ENCODE measurements around the gene NSD2.
"Not testable (repeated sequence)": the region's sequence is repeated elsewhere in the genome, so short reads cannot be mapped to it uniquely, and the experiment has no call there.

NSD2 gene

DNA sequence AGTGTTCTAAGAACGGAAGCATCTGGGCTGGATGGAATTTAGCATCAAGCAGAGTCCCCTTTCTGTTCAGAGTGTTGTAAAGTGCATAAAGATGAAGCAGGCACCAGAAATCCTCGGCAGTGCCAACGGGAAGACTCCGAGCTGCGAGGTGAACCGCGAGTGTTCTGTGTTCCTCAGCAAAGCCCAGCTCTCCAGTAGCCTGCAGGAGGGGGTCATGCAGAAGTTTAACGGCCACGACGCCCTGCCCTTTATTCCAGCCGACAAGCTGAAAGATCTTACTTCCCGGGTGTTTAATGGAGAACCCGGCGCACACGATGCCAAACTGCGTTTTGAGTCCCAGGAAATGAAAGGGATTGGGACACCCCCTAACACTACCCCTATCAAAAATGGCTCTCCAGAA, 29.4 kb downstream of the NSD2 start:
- DNase-seq: no peak

DNA sequence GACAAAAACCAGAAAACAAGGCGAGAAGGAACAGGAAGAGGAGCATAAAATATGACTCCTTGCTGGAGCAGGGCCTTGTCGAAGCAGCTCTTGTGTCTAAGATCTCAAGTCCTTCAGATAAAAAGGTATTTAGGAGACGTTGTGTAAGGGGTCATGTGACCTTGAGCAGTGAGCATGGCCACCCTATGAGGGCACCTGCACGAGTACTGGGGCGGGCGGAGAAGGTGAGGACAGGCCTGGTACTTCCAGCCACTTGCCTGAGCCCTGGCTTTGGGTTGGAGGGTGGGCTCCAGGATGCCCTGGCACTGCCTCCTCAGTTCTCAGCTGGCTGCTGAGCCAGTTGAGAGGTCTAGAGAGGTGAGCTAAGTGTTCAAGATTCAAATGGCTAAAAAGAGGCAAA, 29.9 kb downstream of the NSD2 start:
- no peak for DNase-seq

DNA sequence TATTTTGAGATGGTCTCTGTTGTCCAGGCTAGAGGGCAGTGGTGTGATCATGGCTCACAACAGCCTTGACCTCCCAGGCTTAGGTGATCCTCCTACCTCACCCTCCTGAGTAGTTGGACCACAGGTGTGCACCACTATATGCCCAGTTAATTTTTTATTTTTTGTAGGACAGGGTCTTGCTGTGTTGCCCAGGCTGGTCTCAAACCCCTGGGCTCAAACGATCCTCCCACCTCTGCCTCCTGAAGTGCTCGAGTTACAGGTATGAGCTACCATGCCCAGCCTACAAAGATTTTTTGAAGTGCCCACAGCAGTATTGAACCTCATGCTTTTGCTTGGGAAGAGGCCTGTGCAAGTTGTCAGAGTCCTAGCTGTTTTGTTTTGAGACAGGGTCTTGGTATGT, 31.1 kb downstream of the NSD2 start:
- no peak for DNase-seq

DNA sequence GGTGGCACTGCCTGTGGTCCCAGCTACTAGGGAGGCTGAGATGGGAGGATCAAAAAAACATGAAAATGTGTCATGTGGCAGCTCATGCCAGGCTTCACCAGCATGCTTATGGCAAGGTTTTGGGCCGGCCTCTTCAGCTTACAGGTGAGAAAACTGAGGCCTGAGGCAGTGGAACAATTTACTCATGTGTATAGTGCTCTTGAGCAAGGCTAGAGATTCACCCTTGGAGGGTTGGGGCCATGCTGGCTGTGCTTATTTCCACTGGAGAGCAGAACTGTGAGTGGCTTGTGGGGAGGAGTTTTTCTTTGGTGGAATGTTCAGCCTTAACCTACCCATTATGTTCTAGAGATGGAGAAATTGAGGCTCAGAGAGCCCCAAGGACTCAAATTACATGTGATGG, 31.8 kb downstream of the NSD2 start:
- no peak for DNase-seq

- no peak for DNase-seq
Observed at GRCh38 chr4:1904042-1904441, 32.8 kb downstream of the NSD2 start.

- no peak for DNase-seq
Observed at GRCh38 chr4:1907848-1908525, 36.8 kb downstream of the NSD2 start.

DNA sequence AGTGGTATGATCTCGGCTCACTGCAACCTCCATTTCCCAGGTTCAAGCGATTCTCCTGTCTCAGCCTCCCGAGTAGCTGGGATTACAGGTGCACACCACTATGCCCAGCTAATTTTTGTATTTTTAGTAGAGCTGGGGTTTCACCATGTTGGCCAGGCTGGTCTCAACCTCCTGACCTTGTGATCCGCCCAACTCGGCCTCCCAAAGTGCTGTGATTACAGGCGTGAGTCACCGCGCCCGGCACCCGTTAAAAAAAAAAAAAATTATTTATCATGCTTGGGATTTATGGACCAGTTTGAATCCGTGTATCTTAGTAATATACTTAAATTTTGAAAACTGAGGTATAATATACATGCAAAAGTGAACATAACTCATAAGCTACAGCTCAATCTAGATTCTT, 38.5 kb downstream of the NSD2 start:
- not testable (repeated sequence) for DNase-seq

DNA sequence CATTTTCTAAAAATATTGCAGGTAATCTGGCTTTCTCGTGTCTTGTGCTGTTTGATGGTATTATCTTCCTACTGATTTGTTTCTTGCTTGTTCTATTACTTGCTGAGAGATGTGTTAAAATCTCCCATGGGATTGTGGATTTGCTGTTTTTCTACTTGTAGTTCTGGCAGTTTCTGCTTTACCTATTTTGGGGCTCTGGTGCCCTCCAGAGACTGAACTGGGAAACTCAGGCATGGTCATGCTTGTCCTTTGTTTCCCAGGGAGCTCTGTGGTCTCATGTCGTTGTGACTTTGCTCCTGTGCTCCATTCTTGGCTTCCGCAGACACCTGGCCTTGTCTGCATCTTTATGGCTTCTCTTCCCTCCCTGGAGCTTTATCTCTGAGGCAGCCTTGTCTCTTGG, 39.5 kb downstream of the NSD2 start:
- no peak for DNase-seq

DNA sequence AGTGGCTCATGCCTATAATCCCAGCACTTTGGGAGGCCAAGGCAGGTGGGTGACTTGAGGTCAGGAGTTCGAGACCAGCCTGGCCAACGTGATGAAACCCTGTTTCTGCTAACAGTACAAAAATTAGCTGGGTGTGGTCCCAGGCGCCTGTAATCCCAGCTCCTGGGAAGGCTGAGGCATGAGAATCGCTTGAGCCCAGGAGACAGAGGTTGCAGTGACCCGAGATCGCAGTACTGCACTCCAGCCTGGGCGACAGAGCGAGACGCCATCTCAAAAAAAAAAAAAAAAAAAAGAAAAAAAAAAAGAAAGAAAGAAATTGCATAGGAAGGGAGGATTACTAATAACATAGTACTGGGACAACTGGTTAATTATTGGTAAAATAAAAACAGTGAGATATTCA, 40.1 kb downstream of the NSD2 start:
- not testable (repeated sequence) for DNase-seq

GRCh38 chr4:1922821-1923220, 51.6 kb downstream of the NSD2 start:
- no peak for DNase-seq

DNA sequence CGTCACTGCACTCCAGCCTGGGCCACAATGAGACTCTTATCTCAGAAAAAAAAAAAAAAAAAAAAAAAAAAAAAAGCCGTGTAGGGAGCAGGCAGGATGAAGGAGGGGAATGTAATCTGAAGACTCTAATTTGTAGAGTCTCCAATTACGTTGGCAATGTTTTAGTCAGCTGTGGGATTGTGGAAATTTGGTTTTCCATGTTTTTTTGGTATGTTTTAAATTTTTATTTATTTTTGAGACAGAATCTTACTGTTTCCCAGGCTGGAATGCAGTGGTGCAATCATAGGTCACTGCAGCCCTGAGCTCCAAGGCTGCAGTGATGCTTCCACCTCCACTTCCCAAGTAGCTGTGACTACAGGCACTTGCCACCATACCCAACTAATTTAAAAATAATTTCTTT, 56.5 kb downstream of the NSD2 start:
- DNase-seq: no peak

GRCh38 chr4:1928356-1929239, 57.4 kb downstream of the NSD2 start:
- DNase-seq: no peak

DNA sequence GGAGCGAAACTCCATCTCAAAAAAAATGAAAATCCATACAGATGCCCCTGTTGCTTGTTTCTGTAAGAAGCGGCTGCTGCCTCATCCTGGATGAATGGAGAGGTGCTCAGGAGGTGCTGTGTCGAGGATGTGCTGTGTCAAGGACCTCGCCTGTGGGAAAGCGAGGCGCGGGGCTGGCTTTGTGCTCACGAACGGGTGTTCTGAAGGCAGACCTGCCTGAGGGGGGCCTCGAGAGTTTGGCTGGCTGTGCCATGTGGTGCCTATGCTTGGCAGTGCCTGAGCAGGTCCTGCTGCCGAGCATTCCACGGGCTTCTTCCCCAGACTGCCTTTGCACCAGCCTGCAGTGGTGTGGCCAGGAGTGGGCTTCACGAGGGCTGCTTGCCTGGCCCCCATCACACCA, 61.5 kb downstream of the NSD2 start:
- no peak for DNase-seq

GRCh38 chr4:1933700-1934099, 62.5 kb downstream of the NSD2 start:
- no peak for DNase-seq

DNA sequence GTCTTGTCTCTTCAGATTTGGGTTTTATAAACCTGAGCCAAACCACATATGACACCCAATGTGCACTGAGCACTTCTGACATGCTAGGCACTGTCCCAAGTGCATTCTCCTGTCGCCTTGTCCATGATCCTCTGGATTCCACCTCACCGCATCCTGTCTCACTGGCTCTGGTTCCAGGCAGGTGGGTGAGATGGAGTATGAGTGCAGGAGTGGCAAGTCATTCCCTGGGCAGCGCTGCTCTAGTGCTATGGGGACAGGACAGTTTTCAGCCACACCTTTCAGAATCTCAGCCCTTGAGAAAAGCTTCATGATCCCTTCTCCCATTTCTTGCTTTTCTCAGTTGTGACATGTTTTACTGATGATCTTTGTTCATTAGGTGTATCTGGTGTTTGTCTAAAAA, 66.4 kb downstream of the NSD2 start:
- DNase-seq: no peak

- no peak for DNase-seq
Observed at GRCh38 chr4:1938027-1938426, 66.8 kb downstream of the NSD2 start.

GRCh38 chr4:1939664-1940509, 68.7 kb downstream of the NSD2 start:
- DNase-seq: peak; percentile 61

DNA sequence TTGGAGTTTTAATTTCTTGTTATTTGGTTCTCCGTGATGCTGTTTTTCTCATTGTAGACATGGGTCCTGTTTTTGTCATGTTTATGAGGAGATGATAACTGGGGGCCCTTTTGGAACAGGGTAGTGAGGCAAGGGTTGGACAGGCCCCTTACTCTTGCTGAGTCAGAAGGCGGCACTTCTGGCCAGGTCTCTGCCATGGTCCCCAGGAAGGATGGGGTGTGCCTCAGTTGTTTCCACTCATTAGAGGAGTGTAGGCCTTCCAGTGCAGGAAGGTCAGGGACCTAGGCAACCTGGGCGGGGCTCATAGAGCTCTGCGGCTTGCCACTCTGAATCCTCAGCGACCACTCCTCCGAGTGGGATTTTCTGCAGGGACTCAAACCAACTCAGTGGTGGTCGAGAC, 69.4 kb downstream of the NSD2 start:
- DNase-seq: no peak

- no peak for DNase-seq
Observed at GRCh38 chr4:1943928-1944327, 72.7 kb downstream of the NSD2 start.

DNA sequence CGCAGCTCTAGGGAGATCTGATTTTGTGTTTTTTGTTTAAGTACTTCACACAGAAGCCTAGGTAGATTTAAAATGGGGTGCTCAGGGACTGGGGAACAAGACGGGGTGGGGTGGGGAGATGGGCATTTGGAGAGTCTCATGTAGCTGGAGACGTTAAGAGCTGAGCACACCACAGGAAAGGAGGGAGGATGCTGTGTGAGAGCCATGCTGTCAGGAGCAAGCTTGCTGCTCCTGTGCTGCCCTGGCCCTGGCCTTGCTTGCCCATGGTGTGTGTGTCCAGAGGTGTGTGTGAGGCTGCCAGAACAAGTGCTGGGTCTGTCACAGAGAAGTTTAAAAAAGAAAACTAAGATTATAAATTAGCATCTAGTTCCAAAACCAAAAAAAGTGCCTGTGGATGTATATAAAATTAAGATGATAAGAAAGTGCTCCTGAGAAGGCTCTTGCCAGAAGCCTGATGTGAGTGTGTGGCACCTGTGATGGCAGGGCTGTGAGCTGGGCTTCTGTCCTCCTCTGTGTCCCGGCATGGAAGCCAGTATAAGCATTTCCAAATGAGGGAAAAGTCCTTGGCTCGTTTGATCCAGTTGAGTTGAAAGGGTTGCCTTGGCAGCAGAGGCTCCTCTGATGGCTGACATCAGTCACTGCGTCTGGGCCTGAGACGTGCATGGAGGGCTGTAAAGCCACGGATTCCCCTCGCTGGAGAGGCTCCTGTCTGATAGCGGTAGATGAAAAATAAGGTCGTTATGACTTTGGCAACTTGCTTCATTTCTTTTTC, 74.1 kb downstream of the NSD2 start:
- DNase-seq: no peak

DNA sequence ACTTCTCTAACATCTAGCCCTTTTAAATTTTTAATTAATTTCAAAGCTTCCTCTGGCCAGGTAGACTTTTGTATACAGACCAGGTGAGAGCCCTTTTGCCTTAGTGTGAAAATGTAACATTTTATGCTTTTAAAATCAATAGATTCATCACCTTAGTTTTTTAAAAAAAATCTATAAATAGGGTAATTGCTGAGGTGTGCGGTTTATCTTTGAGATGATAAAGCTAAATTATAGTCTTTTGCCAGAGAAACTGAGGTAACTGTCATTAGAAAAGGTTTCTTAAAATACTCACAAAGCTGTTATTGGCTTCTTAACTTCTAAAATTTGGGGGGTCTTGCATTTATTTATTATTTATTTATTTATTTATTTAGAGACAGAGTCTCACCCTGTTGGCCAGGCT, 74.7 kb downstream of the NSD2 start:
- DNase-seq: no peak

- no peak for DNase-seq
Observed at GRCh38 chr4:1948232-1948631, 77.0 kb downstream of the NSD2 start.
